Activated CD4-positive, alpha-beta T cell treated with anti-CD3 and anti-CD28 coated beads, Interleukin-2, amount 50 U/mL, for 1 hour (primary cell): ENCODE results near the gene SMAD3.

ENCODE experiments used
- DNase-seq: peaks from one replicate; pipeline ENCODE4 v3.0.0-alpha.2; 2020

SMAD3 gene

GRCh38 chr15:67185621-67186225 is 120.3 kb downstream of the SMAD3 start:
- DNase-seq: no peak

- no peak for DNase-seq
Measured at GRCh38 chr15:67186226-67186649, 120.8 kb downstream of the SMAD3 start.

DNA sequence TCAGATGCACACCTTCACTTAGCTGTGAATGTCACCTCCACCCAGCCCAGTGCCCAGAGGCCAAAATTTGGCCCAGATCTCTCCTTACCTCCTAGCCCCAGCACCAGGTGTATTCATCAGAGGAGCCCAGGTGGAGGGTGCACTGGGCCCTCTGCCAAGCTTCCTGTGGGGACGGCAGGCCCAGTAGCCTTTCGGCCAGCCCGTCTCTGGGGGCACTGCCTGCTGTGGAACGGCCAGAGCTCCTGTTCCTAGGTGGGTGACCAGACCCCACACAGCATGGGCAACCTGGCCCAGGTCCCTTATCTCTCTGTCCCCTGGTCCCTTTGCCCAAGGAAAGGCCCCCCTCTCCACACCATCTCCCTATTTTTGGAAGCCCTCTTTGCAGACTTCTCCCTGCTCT is 121.3 kb downstream of the SMAD3 start:
- DNase-seq: no peak

GRCh38 chr15:67187351-67187854 is 122.0 kb downstream of the SMAD3 start:
- DNase-seq: no peak

- DNase-seq: no peak
Measured at GRCh38 chr15:67188551-67189218, 123.3 kb downstream of the SMAD3 start.

DNA sequence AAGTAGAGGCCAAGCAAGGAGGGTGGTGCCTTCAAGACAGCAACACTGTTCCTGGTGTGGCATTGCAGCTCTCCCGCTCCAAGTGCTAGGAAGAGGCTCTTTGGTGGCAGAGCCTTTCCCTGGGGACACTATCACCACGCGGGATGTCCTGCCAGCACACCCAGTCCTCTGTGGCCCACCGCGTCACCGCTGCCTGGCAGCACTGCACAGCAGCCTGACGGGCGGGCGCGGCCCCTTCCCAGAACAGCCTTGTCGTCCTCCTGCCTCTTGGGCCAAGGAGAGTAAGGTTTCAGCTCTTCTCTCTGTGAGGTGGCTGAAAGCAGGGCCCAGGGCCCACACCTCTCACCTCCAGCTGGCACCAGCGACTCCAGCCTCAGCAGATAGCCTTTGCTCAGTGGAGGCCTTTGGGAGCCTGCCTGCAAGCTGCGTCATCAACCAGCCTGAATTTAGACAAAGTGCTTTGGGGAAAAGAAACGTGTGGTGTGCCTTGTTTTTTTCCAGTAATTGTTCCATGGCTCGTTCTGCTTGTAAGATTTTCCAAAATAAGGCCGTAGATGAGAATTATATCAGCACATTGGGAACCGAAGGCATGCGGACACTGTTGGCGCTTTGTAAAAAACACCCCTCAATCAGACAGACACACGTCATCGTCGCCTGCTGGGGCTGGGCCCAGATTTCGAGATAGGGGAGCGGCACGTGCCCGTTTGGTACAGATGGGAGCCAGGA is 124.1 kb downstream of the SMAD3 start:
- DNase-seq: no peak

DNA sequence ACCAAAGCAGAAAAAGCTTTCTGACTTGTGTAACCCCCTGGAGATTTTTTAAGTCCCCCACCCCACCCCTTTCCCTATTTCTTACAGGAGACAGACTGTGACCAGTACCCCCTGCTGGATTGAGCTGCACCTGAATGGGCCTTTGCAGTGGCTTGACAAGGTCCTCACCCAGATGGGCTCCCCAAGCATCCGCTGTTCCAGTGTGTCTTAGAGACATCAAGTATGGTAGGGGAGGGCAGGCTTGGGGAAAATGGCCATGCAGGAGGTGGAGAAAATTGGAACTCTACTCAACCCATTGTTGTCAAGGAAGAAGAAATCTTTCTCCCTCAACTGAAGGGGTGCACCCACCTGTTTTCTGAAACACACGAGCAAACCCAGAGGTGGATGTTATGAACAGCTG is 124.9 kb downstream of the SMAD3 start:
- DNase-seq: no peak

- DNase-seq: no peak
Measured at GRCh38 chr15:67190813-67191212, 125.4 kb downstream of the SMAD3 start.

DNA sequence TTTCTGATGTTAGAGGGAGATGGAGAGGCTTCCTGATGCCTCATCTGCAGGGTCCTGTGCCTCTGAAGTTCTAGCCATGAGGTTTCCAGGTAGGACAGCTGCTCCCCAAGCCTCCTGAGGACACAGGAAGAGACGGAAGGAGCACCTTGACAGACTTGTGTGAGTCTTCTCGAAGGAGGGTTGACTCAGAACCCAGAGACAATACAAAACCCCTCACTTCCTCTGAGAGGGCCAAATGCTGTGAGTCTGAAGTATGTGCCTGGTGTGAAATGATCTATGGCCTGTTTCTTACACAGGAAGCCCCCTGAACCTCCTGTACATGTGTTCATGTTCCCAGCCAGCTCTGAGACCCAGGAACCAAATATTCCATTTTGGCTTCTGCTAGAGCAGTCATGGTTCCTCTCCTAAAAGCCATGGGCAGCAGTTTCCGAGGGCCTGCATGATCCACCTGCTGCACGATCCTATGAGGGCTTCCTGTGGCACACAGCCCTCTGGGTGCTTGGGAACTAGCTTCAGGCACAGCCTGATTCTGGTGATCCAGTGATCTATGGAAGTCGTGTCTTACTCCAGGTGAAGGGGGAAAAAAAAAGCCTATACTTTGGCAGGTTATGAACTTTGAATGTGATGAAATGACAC is 126.9 kb downstream of the SMAD3 start:
- no peak for DNase-seq

GRCh38 chr15:67193223-67193990 is 128.0 kb downstream of the SMAD3 start:
- no peak for DNase-seq

DNA sequence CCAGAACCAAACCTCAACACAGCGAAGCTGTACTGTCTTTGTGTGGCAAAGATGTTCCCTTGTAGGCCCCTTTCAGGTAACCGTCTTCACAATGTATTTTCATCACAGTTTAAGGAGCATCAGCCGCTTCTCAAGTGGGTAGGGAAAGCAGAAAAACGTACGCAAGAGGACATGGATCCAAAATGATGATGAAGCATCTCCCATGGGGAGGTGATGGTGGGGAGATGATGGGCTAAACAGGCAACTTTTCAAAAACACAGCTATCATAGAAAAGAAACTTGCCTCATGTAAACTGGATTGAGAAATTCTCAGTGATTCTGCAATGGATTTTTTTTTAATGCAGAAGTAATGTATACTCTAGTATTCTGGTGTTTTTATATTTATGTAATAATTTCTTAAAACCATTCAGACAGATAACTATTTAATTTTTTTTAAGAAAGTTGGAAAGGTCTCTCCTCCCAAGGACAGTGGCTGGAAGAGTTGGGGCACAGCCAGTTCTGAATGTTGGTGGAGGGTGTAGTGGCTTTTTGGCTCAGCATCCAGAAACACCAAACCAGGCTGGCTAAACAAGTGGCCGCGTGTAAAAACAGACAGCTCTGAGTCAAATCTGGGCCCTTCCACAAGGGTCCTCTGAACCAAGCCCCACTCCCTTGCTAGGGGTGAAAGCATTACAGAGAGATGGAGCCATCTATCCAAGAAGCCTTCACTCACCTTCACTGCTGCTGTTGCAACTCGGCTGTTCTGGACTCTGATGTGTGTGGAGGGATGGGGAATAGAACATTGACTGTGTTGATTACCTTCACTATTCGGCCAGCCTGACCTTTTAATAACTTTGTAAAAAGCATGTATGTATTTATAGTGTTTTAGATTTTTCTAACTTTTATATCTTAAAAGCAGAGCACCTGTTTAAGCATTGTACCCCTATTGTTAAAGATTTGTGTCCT is 129.0 kb downstream of the SMAD3 start:
- DNase-seq: no peak

- no peak for DNase-seq
Measured at GRCh38 chr15:67195305-67195704, 129.9 kb downstream of the SMAD3 start.

DNA sequence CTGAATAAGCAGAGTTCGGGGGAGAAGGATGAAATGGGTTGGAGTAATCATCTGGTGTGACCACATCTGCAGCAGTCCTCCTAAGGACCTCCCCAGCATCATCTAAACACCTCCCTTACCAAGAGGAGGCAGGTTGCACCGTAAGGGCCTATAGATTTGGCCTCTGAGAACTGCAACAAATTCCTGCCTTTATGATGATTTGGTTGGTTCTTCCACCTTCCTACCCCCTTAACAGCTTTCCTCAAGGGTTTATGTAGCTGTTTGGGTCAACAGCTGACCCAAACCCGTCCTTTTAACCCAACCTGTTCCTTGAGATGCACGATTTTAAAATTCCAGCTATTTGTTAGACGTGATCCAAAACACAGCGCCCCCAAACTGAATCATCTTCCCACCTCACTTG is 130.8 kb downstream of the SMAD3 start:
- no peak for DNase-seq

DNA sequence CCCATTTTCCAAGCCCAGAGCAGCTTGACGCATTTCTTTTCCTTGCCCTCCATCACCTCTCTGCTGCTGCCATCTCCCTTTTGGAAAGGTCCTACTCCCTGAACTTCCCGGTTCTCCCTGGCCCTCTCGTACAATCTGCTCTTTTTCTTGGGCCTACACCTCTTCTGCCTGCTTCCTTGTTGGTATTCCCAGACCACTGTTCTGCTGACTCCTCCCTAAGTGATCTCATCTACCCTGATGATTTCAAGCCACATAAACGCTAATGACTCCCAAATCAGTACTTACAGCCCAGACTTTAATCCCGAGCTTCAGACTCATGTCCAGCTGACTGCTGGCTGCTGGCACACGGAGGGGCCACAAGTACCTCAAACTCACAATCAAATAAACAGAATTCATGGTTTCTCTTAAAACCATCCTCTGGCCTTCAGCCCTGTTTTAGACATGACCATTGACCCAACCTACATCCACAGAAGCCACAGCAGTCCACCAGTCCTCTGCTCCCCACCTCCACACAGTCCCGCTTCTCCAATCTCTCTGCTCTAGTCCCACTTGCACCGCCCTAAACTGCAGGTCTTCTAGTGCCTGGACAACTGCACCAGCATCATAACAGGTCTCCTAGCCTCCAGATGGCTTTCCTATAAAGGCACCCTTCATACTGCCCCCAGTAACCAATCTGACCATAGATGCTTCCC is 131.4 kb downstream of the SMAD3 start:
- DNase-seq: no peak

DNA sequence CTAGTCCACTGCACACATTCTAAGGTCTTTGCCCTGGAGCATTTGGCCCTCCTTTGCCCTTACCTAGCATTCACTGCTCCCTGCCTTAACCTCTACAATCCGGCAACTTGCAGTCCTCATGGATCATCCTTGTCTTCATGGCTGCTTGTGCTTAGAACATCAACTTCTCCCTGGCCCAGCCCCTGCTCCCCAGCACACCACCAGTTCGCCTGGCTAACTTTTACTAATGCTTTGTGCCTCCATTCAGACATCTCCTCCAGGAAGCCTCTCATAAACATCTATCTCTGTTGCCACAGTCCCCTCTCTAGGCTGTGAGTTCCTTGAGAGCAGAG is 131.9 kb downstream of the SMAD3 start:
- no peak for DNase-seq

- DNase-seq: no peak
Measured at GRCh38 chr15:67198157-67198754, 132.9 kb downstream of the SMAD3 start.

- DNase-seq: no peak
Measured at GRCh38 chr15:67199391-67199790, 134.0 kb downstream of the SMAD3 start.

DNA sequence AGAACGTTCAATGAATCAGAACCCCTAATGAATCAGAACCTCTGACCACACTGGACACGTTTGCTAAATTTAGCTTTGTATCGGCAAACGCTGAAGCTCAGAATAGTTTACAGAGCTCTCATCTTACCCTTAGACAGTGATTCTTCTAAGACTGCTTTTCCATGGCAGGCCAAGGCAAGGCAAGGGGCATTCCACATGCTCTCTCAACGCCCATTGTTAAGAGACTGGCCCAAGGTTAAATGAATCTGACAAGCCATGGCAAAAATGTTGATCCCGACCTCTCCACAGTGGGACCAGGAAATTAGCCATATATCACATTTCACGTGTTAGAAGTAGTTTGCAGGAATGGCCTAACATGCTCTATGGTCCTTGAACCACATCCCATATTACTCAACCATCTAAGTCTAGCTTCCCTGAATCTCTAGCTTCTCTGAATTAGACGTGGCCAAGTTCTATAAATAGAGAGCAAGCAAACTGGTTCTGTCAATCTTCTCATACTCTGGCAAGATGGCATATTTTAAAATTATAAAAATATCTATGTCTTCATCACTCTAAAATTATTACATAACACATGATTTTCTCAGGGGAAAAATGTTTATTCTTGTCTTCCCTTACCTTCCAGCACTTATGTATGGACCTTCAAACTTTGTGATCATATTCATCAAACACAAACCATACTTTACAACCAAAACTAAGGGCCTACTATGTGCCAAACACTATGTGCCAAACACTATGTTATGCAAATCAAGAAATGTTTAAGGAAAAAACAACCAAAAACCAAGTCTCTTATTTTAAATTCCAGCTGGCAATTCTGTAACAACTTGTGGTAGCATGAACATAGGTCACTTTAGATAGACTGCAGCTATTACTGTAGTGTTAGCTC is 134.7 kb downstream of the SMAD3 start:
- DNase-seq: no peak

GRCh38 chr15:67201136-67201535 is 135.7 kb downstream of the SMAD3 start:
- DNase-seq: no peak

DNA sequence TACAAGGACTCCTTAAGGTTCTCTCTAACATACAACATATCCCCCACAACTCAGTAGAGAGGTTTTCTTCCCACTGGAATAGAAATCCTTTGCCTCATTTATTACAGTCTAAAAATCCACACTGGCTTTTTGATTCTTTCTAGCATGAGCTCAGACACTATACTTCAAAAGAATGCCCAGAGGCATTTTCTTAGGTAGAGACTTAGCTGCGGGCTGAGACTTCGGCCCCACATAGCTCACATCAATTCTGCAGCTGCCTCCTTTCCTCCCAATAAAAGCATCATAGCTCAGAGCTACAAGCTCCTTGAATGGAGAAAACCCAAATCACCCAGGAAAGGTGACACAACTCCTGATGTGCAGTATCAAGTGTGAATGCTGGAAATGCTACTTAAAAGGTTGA is 136.7 kb downstream of the SMAD3 start:
- DNase-seq: no peak
